Activated CD4-positive, alpha-beta memory T cell treated with anti-CD3 and anti-CD28 coated beads for 36 hours (primary cell): ENCODE data around the gene PLA2G4E. TPM values are rescaled to one million over a fixed set of nuclear protein-coding genes. Genes with fewer than 3 reads are reported as not detected.

Experiments
- CTCF ChIA-PET: fragments of 350-600 bp; sonication (Branson Sonifier 250); formaldehyde crosslinking; loops from one replicate; lab custom pipeline; 2021; ENCODE audit warnings: antibody characterized with exemption, inconsistent platforms; lab: Charles Lee
- POLR2A ChIA-PET: fragments of 350-600 bp; sonication (Branson Sonifier 250); formaldehyde crosslinking; loops from one replicate; lab custom pipeline; 2021; ENCODE audit warnings: antibody characterized with exemption; lab: Charles Lee
- DNase-seq: peaks from one replicate; pipeline ENCODE4 v3.0.0-alpha.2; 2020
- H3K27ac Mint-ChIP-seq: one replicate; pipeline ENCODE4 v1.8.0; 2021; ENCODE audit warnings: mixed read lengths
- H3K27me3 Mint-ChIP-seq: one replicate; pipeline ENCODE4 v1.8.0; 2021; ENCODE audit warnings: mixed read lengths
- H3K36me3 Mint-ChIP-seq: one replicate; pipeline ENCODE4 v1.8.0; 2021; ENCODE audit warnings: mixed read lengths
- H3K4me1 Mint-ChIP-seq: one replicate; pipeline ENCODE4 v1.8.0; 2021; ENCODE audit warnings: low read depth, mixed read lengths
- H3K4me3 Mint-ChIP-seq: one replicate; pipeline ENCODE4 v1.8.0; 2021; ENCODE audit warnings: mild to moderate bottlenecking, mixed read lengths
- H3K9me3 Mint-ChIP-seq: one replicate; pipeline ENCODE4 v1.8.0; 2021; ENCODE audit warnings: mixed read lengths
- intact Hi-C: fragments of 100-400 bp; cut with micrococcal nuclease; formaldehyde crosslinking; loops from one replicate; pipeline ENCODE4 v1.15.1; 2023
- total RNA-seq, 2 experiments: library from RNA; stranded (reverse); gene quantifications; one replicate each; pipeline ENCODE4 v1.2.3, GENCODE V29; 2021

Gene PLA2G4E
- total RNA-seq, 2 experiments from 2014 or later, result not detected

DNA sequence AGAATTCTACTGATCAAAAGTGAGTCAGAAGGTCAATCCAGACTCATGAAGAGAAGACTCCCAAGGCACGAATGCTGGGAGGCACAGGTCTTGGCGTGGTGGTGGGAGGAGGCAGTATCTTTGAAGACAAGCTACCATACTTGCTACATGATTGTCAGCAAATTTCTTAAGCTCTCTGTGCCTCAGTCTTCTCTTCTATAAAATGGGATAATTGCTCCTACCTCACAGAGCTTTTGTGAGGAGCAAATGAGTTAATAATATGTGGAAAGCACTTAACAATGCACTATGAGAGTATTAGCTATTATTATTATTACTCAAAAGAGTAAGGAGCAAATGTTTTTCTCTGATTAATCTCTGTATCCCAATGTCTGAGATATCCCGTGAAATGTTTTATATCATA, 84.7 kb downstream of the PLA2G4E start:
- DNase-seq, result peak; percentile 46
- H3K9me3 Mint-ChIP-seq, result no peaks in the 10 kb centered on the region
- ChIA-PET POLR2A (interaction anchor here (1.2 to 6.2 kb wide), 4 partner anchors 22 to 171 kb away, joined by 4 to 131 read pairs (median 6); partner anchors contain the start of gene EHD4), CTCF (interaction anchor here (1.2 to 4.3 kb wide), 5 partner anchors 22 to 276 kb away, joined by 3 to 38 read pairs (median 21); partner anchors contain the start of genes EHD4, MAPKBP1 and MGA)
- intact Hi-C loops, result loop anchor here (1.0 to 10.0 kb wide), 6 partner anchors 35 to 339 kb away; partner anchors contain the start of genes GANC, JMJD7, MAPKBP1 and TMEM87A
- H3K4me3 Mint-ChIP-seq, result peak overlapping the region; percentile 68
- peak overlapping the region; percentile 98 for H3K27ac Mint-ChIP-seq
- peaks cover 19% of the 10 kb centered on the region for H3K36me3 Mint-ChIP-seq
- H3K4me1 Mint-ChIP-seq, result peaks cover 78% of the 10 kb centered on the region
- no peaks in the 10 kb centered on the region for H3K27me3 Mint-ChIP-seq

DNA sequence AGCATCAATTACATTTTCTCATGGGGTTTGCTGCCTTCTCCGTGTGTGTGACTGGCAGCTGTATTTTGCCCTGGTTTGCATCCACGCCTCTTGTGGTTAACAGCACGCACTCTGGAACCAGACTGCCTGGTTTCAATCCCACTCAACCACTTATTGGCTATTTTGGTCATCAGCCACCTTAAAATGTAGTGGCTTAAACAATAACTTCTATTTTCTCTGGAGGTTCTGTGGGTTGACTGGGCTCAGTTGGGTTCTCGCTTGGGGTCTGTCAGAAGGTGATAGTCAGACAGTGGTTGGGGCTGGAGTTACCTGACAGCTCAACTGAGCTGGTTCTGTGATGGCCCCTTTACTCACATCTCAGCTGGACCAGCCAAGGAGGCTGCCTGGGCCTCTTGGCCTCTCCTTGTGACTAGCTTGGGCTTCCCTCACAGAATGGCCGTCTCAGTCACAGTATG, 85.2 kb downstream of the PLA2G4E start:
- H3K4me3 Mint-ChIP-seq, result peak overlapping the region; percentile 46
- no peaks in the 10 kb centered on the region for H3K9me3 Mint-ChIP-seq
- ChIA-PET POLR2A (interaction anchor here (1.0 to 6.2 kb wide), 5 partner anchors 22 to 172 kb away, joined by 3 to 131 read pairs (median 5); partner anchors contain the start of gene EHD4), CTCF (interaction anchor here (1.2 to 4.3 kb wide), 5 partner anchors 22 to 275 kb away, joined by 3 to 38 read pairs (median 21); partner anchors contain the start of genes EHD4, MAPKBP1 and MGA)
- H3K27ac Mint-ChIP-seq, result peak overlapping the region; percentile 98
- DNase-seq, result peak; percentile 69
- intact Hi-C loops, result loop anchor here (1.0 to 10.0 kb wide), 7 partner anchors 36 to 339 kb away; partner anchors contain the start of genes GANC, JMJD7, MAPKBP1 and TMEM87A
- no peaks in the 10 kb centered on the region for H3K27me3 Mint-ChIP-seq
- H3K4me1 Mint-ChIP-seq, result peaks cover 73% of the 10 kb centered on the region
- peaks cover 19% of the 10 kb centered on the region for H3K36me3 Mint-ChIP-seq

DNA sequence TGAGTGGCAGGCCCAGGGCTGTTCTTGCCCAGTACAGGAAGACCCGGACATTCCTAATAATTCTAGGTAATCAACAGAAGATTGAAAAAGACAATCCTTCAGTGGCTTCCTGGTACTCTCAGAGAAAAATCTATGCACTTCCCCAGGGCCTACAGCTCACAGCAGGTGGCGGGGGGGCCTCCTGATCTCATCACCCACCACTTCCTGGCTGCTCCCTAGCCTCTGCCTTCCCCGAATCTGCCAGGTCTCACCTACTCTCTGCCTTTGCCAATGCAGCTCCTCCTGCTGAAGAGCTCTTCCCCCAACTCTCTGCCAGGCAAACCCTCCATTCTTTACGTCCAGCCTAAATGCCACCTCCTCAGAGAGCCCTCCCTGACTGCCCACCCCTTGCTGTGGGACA, 86.0 kb downstream of the PLA2G4E start:
- Mint-ChIP-seq H3K36me3 (peaks cover 16% of the 10 kb centered on the region), H3K4me1 (peaks cover 71% of the 10 kb centered on the region), H3K27me3 (no peaks in the 10 kb centered on the region), H3K4me3 (peak overlapping the region; percentile 46), H3K27ac (peak overlapping the region; percentile 98), H3K9me3 (no peaks in the 10 kb centered on the region)
- DNase-seq, result peak; percentile 87
- ChIA-PET POLR2A (interaction anchor here (1.0 to 6.2 kb wide), 3 partner anchors 37 to 173 kb away, joined by 3 to 131 read pairs (median 4); partner anchors contain the start of gene EHD4), CTCF (interaction anchor here (3.0 to 4.3 kb wide), 2 partner anchors 37 to 161 kb away, joined by 29 to 38 read pairs; partner anchors contain the start of genes EHD4 and MAPKBP1)
- intact Hi-C loops, result loop anchor here (1.0 to 10.0 kb wide), 2 partner anchors 245 to 340 kb away; partner anchors contain the start of genes GANC and TMEM87A

DNA sequence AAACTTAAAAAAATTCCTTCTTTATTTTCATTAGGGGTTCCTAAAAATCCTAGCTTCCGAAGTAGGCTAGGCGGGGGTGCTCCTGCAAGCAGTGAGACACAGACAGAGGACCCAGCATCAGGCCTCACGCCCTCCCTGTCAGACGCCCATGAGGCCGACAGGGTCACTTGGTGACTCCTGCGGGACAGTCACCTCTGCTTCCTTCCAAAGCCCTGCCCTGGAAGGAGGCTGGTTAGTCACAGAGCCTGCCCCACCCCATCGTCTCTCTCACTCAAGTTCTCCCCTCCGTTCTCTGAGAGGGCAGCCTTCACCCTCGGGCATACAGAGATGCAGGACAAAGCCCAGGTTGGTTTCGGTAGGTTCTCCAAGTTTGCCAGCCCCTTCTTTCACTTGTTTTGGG, 87.1 kb downstream of the PLA2G4E start:
- no peaks in the 10 kb centered on the region for H3K27me3 Mint-ChIP-seq
- ChIA-PET POLR2A (interaction anchor here (6.2 kb wide), 1 partner anchor 38 kb away, joined by 131 read pairs; the partner anchor contains the start of gene EHD4), CTCF (interaction anchor here (1.1 kb wide), 1 partner anchor 160 kb away, joined by 3 read pairs; the partner anchor contains the start of gene MAPKBP1)
- no peak overlapping the region for H3K4me3 Mint-ChIP-seq
- peak; percentile 45 for DNase-seq
- H3K27ac Mint-ChIP-seq, result peak overlapping the region; percentile 98
- intact Hi-C loops, result loop anchor here (10.0 kb wide), 1 partner anchor 341 kb away; the partner anchor contains the start of genes GANC and TMEM87A
- peaks cover 78% of the 10 kb centered on the region for H3K4me1 Mint-ChIP-seq
- H3K9me3 Mint-ChIP-seq, result no peaks in the 10 kb centered on the region
- peaks cover 16% of the 10 kb centered on the region for H3K36me3 Mint-ChIP-seq

DNA sequence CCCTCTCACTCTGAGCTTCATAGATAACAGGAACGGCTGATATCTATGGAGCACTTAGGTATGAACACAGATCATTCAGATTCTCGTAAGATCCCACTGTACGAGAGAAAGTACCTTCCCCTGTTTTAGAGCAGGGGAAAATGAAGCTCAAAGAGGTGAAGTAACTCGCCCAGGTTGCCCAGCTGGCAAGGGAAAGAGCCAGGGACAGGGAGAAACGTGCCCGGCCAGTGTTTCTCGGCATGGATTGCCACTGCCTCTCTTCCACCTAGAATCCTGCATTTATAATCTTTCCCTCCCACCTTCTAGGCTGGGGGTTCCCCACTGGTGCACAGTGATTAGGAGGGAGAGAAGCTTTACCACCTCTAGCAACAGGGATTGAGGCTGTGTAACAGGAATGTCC, 87.5 kb downstream of the PLA2G4E start:
- CTCF ChIA-PET, result interaction anchor here (0.9 to 1.1 kb wide), 2 partner anchors 37 to 159 kb away, joined by 3 to 4 read pairs; partner anchors contain the start of gene MAPKBP1
- H3K27me3 Mint-ChIP-seq, result no peaks in the 10 kb centered on the region
- H3K9me3 Mint-ChIP-seq, result no peaks in the 10 kb centered on the region
- DNase-seq, result no peak
- no peak overlapping the region for H3K4me3 Mint-ChIP-seq
- POLR2A ChIA-PET, result interaction anchor here (6.2 kb wide), 1 partner anchor 38 kb away, joined by 131 read pairs; the partner anchor contains the start of gene EHD4
- H3K4me1 Mint-ChIP-seq, result peaks cover 75% of the 10 kb centered on the region
- intact Hi-C loops, result loop anchor here (10.0 kb wide), 1 partner anchor 341 kb away; the partner anchor contains the start of genes GANC and TMEM87A
- peaks cover 14% of the 10 kb centered on the region for H3K36me3 Mint-ChIP-seq
- peak overlapping the region; percentile 98 for H3K27ac Mint-ChIP-seq

DNA sequence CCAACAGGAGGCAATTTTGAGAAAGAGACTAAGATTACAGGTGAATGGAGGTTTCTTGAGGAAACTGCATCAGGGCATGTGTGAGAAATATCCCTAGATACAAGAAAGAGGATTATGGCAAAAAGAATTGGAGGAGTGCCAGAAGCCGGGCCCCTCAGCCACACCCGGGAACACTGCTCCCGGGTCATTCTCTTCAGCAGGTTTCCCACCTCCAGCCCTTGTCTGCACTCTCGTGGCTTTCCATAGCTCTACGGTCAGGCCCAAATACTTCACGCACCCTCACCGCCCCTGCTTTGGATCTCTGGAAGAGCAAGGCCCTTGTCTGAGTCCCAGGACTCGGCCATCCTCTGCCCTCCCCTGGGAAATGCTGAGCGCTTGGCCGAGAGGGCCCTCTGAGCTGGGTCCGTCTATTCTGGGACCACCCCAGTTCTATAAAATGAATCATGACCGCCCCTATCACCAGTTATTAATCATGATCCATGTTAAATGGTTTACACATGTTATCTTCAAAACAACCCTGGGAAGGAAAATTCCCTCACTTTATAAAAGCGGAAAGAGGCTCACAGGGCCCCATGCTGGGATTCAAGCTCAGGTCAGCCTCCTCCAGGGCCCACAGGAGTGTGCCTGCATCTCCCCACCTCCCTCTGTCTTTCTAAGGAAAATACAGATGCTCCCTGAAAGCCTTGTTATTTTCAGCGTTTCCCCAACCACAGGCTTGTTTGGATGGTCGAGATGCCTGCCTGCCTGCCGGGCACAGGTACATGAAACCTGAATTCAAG, 88.1 kb downstream of the PLA2G4E start:
- CTCF ChIA-PET, result interaction anchor here (0.9 kb wide), 1 partner anchor 37 kb away, joined by 4 read pairs; no protein-coding TSS in a partner anchor
- H3K4me1 Mint-ChIP-seq, result peaks cover 72% of the 10 kb centered on the region
- intact Hi-C loops, result loop anchor here (10.0 kb wide), 1 partner anchor 342 kb away; the partner anchor contains the start of genes GANC and TMEM87A
- H3K36me3 Mint-ChIP-seq, result peaks cover 13% of the 10 kb centered on the region
- H3K9me3 Mint-ChIP-seq, result no peaks in the 10 kb centered on the region
- peak overlapping the region; percentile 98 for H3K27ac Mint-ChIP-seq
- POLR2A ChIA-PET, result interaction anchor here (6.2 kb wide), 1 partner anchor 39 kb away, joined by 131 read pairs; the partner anchor contains the start of gene EHD4
- H3K27me3 Mint-ChIP-seq, result no peaks in the 10 kb centered on the region
- no peak overlapping the region for H3K4me3 Mint-ChIP-seq
- DNase-seq, result no peak

DNA sequence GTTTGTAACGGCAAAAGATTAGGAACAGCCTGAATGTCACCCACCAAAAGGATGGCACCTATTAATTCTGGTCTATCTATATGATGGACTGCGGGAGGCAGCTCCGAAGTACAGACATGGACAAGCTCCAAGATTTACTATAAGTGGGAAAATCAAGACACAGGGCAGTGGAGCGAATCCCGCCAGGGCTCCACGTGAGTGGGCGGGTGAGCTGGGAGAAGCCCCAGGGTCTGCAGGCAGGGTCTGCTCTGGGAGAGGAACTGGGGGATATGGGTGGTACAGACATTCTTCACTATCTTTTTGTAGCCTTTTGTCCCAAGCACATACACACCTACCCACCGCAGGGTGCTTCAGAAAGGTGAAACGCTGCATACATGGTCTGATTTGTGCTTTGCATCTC, 88.7 kb downstream of the PLA2G4E start:
- H3K4me3 Mint-ChIP-seq, result no peak overlapping the region
- H3K36me3 Mint-ChIP-seq, result peaks cover 13% of the 10 kb centered on the region
- no peak for DNase-seq
- ChIA-PET POLR2A (no interaction called here), CTCF (no interaction called here)
- intact Hi-C loops, result loop anchor here (10.0 kb wide), 1 partner anchor 343 kb away; the partner anchor contains the start of genes GANC and TMEM87A
- H3K27me3 Mint-ChIP-seq, result no peaks in the 10 kb centered on the region
- H3K4me1 Mint-ChIP-seq, result peaks cover 70% of the 10 kb centered on the region
- H3K9me3 Mint-ChIP-seq, result no peaks in the 10 kb centered on the region
- H3K27ac Mint-ChIP-seq, result no peak overlapping the region

Other genes with a start within 250 kb of the PLA2G4E start
- 10 to 100 TPM; 16.1 to 16.6 TPM for gene MAPKBP1, start 246.6 kb downstream of the PLA2G4E start, total RNA-seq
- 10 to 100 TPM; 17.9 to 24.8 TPM for gene JMJD7, start 192.9 kb downstream of the PLA2G4E start, total RNA-seq
- gene PLA2G4B, start 182.2 kb downstream of the PLA2G4E start, total RNA-seq, result 1 to 10 TPM; 6.0 to 9.9 TPM
- gene SPTBN5, start 127.0 kb downstream of the PLA2G4E start, total RNA-seq, result 1 to 10 TPM in 1 of 2 experiments, under 1 TPM in 1; 0.88 to 1.6 TPM
- gene EHD4, start 48.5 kb downstream of the PLA2G4E start, total RNA-seq, result 10 to 100 TPM; 43.6 to 45.0 TPM
- not detected for gene PLA2G4D, start 73.5 kb upstream of the PLA2G4E start, total RNA-seq
- gene PLA2G4F, start 135.6 kb upstream of the PLA2G4E start, total RNA-seq, result not detected
- gene VPS39, start 187.3 kb upstream of the PLA2G4E start, total RNA-seq, result 10 to 100 TPM; 52.6 to 57.8 TPM